ENCODE data around the gene CPNE9.

CPNE9 gene

GRCh38 chr3:9669720-9670432 is 33.8 kb upstream of the CPNE9 start:
- no peak for TF ChIP-seq CTCF (IDR thresholded peaks at IDR 0.05; ENCODE audit: borderline replicate concordance, control extremely low read depth, extremely low read depth, insufficient read depth, missing control alignments)
- DNase-seq (ENCODE audit: low spot score): no peak
- in situ Hi-C loops (cut with MboI; ENCODE audit: low sequenced_read_pairs, unreplicated experiment): no loop called here

- no peak for TF ChIP-seq CTCF (IDR thresholded peaks at IDR 0.05; ENCODE audit: borderline replicate concordance, control extremely low read depth, extremely low read depth, insufficient read depth, missing control alignments)
- in situ Hi-C loops (cut with MboI; ENCODE audit: low sequenced_read_pairs, unreplicated experiment): no loop called here
- DNase-seq (ENCODE audit: low spot score): no peak
Measured at GRCh38 chr3:9673082-9673481, 30.6 kb upstream of the CPNE9 start.

- no peak for DNase-seq (ENCODE audit: low spot score)
- in situ Hi-C loops (cut with MboI; ENCODE audit: low sequenced_read_pairs, unreplicated experiment): no loop called here
- TF ChIP-seq CTCF (IDR thresholded peaks at IDR 0.05; ENCODE audit: borderline replicate concordance, control extremely low read depth, extremely low read depth, insufficient read depth, missing control alignments): no peak
Measured at GRCh38 chr3:9673752-9674151, 29.9 kb upstream of the CPNE9 start.

GRCh38 chr3:9675736-9676290 is 27.8 kb upstream of the CPNE9 start:
- no peak for TF ChIP-seq CTCF (IDR thresholded peaks at IDR 0.05; ENCODE audit: borderline replicate concordance, control extremely low read depth, extremely low read depth, insufficient read depth, missing control alignments)
- in situ Hi-C loops (cut with MboI; ENCODE audit: low sequenced_read_pairs, unreplicated experiment): no loop called here
- DNase-seq (ENCODE audit: low spot score): no peak

GRCh38 chr3:9676785-9677184 is 26.8 kb upstream of the CPNE9 start:
- in situ Hi-C loops (cut with MboI; ENCODE audit: low sequenced_read_pairs, unreplicated experiment): no loop called here
- no peak for TF ChIP-seq CTCF (IDR thresholded peaks at IDR 0.05; ENCODE audit: borderline replicate concordance, control extremely low read depth, extremely low read depth, insufficient read depth, missing control alignments)
- DNase-seq (ENCODE audit: low spot score): no peak

- in situ Hi-C loops (cut with MboI; ENCODE audit: low sequenced_read_pairs, unreplicated experiment): no loop called here
- DNase-seq (ENCODE audit: low spot score): no peak
- TF ChIP-seq CTCF (IDR thresholded peaks at IDR 0.05; ENCODE audit: borderline replicate concordance, control extremely low read depth, extremely low read depth, insufficient read depth, missing control alignments): no peak
Measured at GRCh38 chr3:9678493-9678892, 25.1 kb upstream of the CPNE9 start.

Data from GM13976 (cell line).